Suprapubic skin (tissue), 4 donors: ENCODE measurements around the gene ZSCAN1.

Experiments
- CTCF ChIP-seq, 2 donors: fragments of 200-600 bp in 1 of 2; fragments of 450-650 bp in 1 of 2; sonication (generic) in 1 of 2; IDR thresholded peaks; one replicate each; pipeline ENCODE4 v1.5.1; 2016 to 2019; ENCODE audit warnings: antibody characterized with exemption in 2 of 2, mild to moderate bottlenecking in 1 of 2, moderate library complexity in 1 of 2
- EP300 ChIP-seq: sonication (generic); formaldehyde crosslinking; IDR thresholded peaks from one replicate; pipeline ENCODE4 v1.6.1; 2017; ENCODE audit warnings: antibody characterized with exemption
- POLR2A ChIP-seq, 2 donors: fragments of 450-650 bp; IDR thresholded peaks; one replicate each; pipeline ENCODE4 v1.6.1; 2017; ENCODE audit warnings: antibody characterized with exemption in 2 of 2, mild to moderate bottlenecking in 2 of 2, moderate library complexity in 2 of 2
- POLR2AphosphoS5 ChIP-seq, 3 donors: sonication (generic); formaldehyde crosslinking; IDR thresholded peaks; one replicate each; pipeline ENCODE4 v1.6.1; 2017; ENCODE audit warnings: antibody characterized with exemption in 3 of 3

DNA sequence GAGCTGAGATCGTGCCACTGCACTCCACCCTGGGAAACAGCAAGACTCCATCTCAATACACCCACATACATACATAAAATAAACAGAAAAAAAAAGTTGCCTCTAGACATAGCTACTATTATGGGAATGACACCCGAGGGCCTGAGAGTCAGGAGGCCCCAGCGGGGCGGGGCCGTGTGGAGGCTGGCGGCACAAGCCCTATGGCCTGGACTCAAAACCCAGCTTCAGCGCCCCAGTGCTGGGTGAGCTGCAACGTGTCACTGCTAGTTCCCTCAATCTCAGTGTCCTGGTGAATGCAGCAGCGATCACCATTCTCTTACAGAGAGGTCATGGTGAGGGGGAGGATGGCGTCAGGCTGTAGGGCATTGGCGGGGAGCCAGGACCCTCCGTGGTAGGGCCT is 9.2 kb upstream of the ZSCAN1 start:
- no peak for TF ChIP-seq CTCF (IDR thresholded peaks at IDR 0.05)
- TF ChIP-seq EP300: no peak
- no peak for TF ChIP-seq POLR2AphosphoS5 (IDR thresholded peaks at IDR 0.05)
- TF ChIP-seq POLR2A (IDR thresholded peaks at IDR 0.05): no peak
